Endothelial cell of umbilical vein (primary cell): Measurements from ENCODE around the gene BCL2L13.

ENCODE experiments used
- CTCF ChIP-seq, 2 donors: IDR thresholded peaks; 1 replicate in 1 of 2; 2 replicates in 1 of 2; pipeline ENCODE4 v1.5.1; 2011; ENCODE audit warnings: low read length in 2 of 2, mild to moderate bottlenecking in 2 of 2, moderate library complexity in 2 of 2, control low read depth in 1 of 2, inconsistent platforms in 1 of 2, low read depth in 1 of 2; ENCODE audit not compliant: insufficient read depth in 1 of 2; ENCODE audit errors: extremely low read depth in 1 of 2
- FOS ChIP-seq: IDR thresholded peaks from 2 replicates; pipeline ENCODE4 v1.6.1; 2011; ENCODE audit warnings: mild to moderate bottlenecking, low read length, moderate library complexity, borderline replicate concordance; ENCODE audit not compliant: insufficient read depth
- MAX ChIP-seq: IDR thresholded peaks from 2 replicates; pipeline ENCODE4 v1.6.1; 2011; ENCODE audit not compliant: insufficient read depth, insufficient read length
- MYC ChIP-seq: IDR thresholded peaks from one replicate; pipeline ENCODE4 v1.6.1; 2011; ENCODE audit warnings: mild to moderate bottlenecking, low read depth, low read length
- POLR2A ChIP-seq: IDR thresholded peaks from 2 replicates; pipeline ENCODE4 v1.6.1; 2012; ENCODE audit warnings: low read depth, mild to moderate bottlenecking, control low read depth, low read length
- POLR2AphosphoS5 ChIP-seq: IDR thresholded peaks from 2 replicates; pipeline ENCODE4 v1.6.1; 2012; ENCODE audit warnings: low read depth, mild to moderate bottlenecking, control low read depth, low read length, moderate library complexity; ENCODE audit not compliant: insufficient read depth

- TF ChIP-seq POLR2A = no peak
- no peak for TF ChIP-seq MAX
- no peak for TF ChIP-seq CTCF (IDR thresholded peaks at IDR 0.05; ENCODE audit: extremely low read depth in 1 of 2, insufficient read depth in 1 of 2, low read depth in 1 of 2, low read length in 2 of 2)
- TF ChIP-seq POLR2AphosphoS5 = no peak
- TF ChIP-seq MYC = no peak
- no peak for TF ChIP-seq FOS
Measured at GRCh38 chr22:17772958-17773605, 134.5 kb downstream of the BCL2L13 start.
